ENCODE data around the gene ABCA12. TPM values are rescaled to one million over a fixed set of nuclear protein-coding genes. Genes with fewer than 3 reads are reported as not detected.

Gene ABCA12
- total RNA-seq, 2 donors from 2014 or later = 0.68 to 1.1 TPM

GRCh38 chr2:214902286-214902685 lies 236.1 kb downstream of the ABCA12 start:
- intact Hi-C loops (cut with DNase I) = no loop called here
- no peak overlapping the region for H3K27ac ChIP-seq
- no peaks in the 10 kb centered on the region for H3K9me3 ChIP-seq
- no peak for DNase-seq (ENCODE audit: low spot score)
- TF ChIP-seq POLR2A (IDR thresholded peaks at IDR 0.05) = no peak
- no peak for TF ChIP-seq CTCF (IDR thresholded peaks at IDR 0.05)
- TF ChIP-seq POLR2AphosphoS5 (IDR thresholded peaks at IDR 0.05) = no peak
- H3K36me3 ChIP-seq = no peaks in the 10 kb centered on the region
- peaks cover 4% of the 10 kb centered on the region for H3K27me3 ChIP-seq (replicated peaks; ENCODE audit: insufficient read depth)
- no peak overlapping the region for H3K4me3 ChIP-seq
- 80% methylated on average over 5 of the region's 5 CpGs for whole genome bisulfite sequencing
- H3K4me1 ChIP-seq (replicated peaks) = no peaks in the 10 kb centered on the region

GRCh38 chr2:214899751-214900150 lies 238.7 kb downstream of the ABCA12 start:
- no peak for TF ChIP-seq POLR2A (IDR thresholded peaks at IDR 0.05)
- TF ChIP-seq CTCF (IDR thresholded peaks at IDR 0.05) = no peak
- no peak for TF ChIP-seq POLR2AphosphoS5 (IDR thresholded peaks at IDR 0.05)
- DNase-seq (ENCODE audit: low spot score) = no peak
- no peak overlapping the region for H3K27ac ChIP-seq
- H3K4me1 ChIP-seq (replicated peaks) = no peaks in the 10 kb centered on the region
- no peak overlapping the region for H3K4me3 ChIP-seq
- WGBS = 48% methylated on average over 4 of the region's 4 CpGs
- H3K9me3 ChIP-seq = no peaks in the 10 kb centered on the region
- H3K36me3 ChIP-seq = no peaks in the 10 kb centered on the region
- peaks cover 4% of the 10 kb centered on the region for H3K27me3 ChIP-seq (replicated peaks; ENCODE audit: insufficient read depth)
- intact Hi-C loops (cut with DNase I) = no loop called here

GRCh38 chr2:214896274-214896673 lies 242.2 kb downstream of the ABCA12 start:
- Histone ChIP-seq H3K4me3 (no peak overlapping the region), H3K27me3 (replicated peaks; ENCODE audit: insufficient read depth) (peaks cover 4% of the 10 kb centered on the region), H3K9me3 (no peaks in the 10 kb centered on the region), H3K4me1 (replicated peaks) (no peaks in the 10 kb centered on the region), H3K36me3 (no peaks in the 10 kb centered on the region), H3K27ac (no peak overlapping the region)
- 78% methylated on average over 1 of the region's 1 CpG for whole genome bisulfite sequencing
- intact Hi-C loops (cut with DNase I) = no loop called here
- DNase-seq (ENCODE audit: low spot score) = no peak
- no peak for TF ChIP-seq POLR2A (IDR thresholded peaks at IDR 0.05)
- no peak for TF ChIP-seq POLR2AphosphoS5 (IDR thresholded peaks at IDR 0.05)
- no peak for TF ChIP-seq CTCF (IDR thresholded peaks at IDR 0.05)

GRCh38 chr2:214895469-214895868 lies 243.0 kb downstream of the ABCA12 start:
- H3K9me3 ChIP-seq = no peaks in the 10 kb centered on the region
- no peaks in the 10 kb centered on the region for H3K36me3 ChIP-seq
- TF ChIP-seq POLR2AphosphoS5 (IDR thresholded peaks at IDR 0.05) = no peak
- DNase-seq (ENCODE audit: low spot score) = no peak
- WGBS = 96% methylated on average over 3 of the region's 3 CpGs
- no peak overlapping the region for H3K4me3 ChIP-seq
- intact Hi-C loops (cut with DNase I) = no loop called here
- H3K27me3 ChIP-seq (replicated peaks; ENCODE audit: insufficient read depth) = peaks cover 4% of the 10 kb centered on the region
- no peaks in the 10 kb centered on the region for H3K4me1 ChIP-seq (replicated peaks)
- H3K27ac ChIP-seq = no peak overlapping the region

GRCh38 chr2:214889301-214889700 lies 249.1 kb downstream of the ABCA12 start:
- no peak for DNase-seq (ENCODE audit: low spot score)
- WGBS = 64% methylated on average over 2 of the region's 2 CpGs
- TF ChIP-seq POLR2AphosphoS5 (IDR thresholded peaks at IDR 0.05) (no peak), CTCF (IDR thresholded peaks at IDR 0.05) (no peak)
- H3K4me3 ChIP-seq = no peak overlapping the region
- no peak overlapping the region for H3K27ac ChIP-seq
- no peaks in the 10 kb centered on the region for H3K36me3 ChIP-seq
- H3K4me1 ChIP-seq (replicated peaks) = no peaks in the 10 kb centered on the region
- intact Hi-C loops (cut with DNase I) = no loop called here
- no peaks in the 10 kb centered on the region for H3K27me3 ChIP-seq (replicated peaks; ENCODE audit: insufficient read depth)
- no peaks in the 10 kb centered on the region for H3K9me3 ChIP-seq
